HepG2 (cell line): Measurements from ENCODE around the gene GPD1. TPM values are rescaled to one million over a fixed set of nuclear protein-coding genes. Genes with fewer than 3 reads are reported as not detected.

Experiments
- BRF2 ChIP-seq: sonication (generic); formaldehyde crosslinking; IDR thresholded peaks from 2 replicates; pipeline ENCODE4 v1.8.1; 2022; ENCODE audit warnings: mild to moderate bottlenecking, missing genetic modification reagents
- CTCF ChIP-seq: sonication (generic); formaldehyde crosslinking; IDR thresholded peaks from 2 replicates; pipeline ENCODE4 v1.5.0; 2020; ENCODE audit warnings: mild to moderate bottlenecking, missing genetic modification reagents, moderate library complexity
- DNMT1 ChIP-seq: sonication (generic); formaldehyde crosslinking; IDR thresholded peaks from 2 replicates; pipeline ENCODE4 v1.5.1; 2020; ENCODE audit warnings: mild to moderate bottlenecking, missing genetic modification reagents
- ELF4 ChIP-seq: sonication (generic); formaldehyde crosslinking; IDR thresholded peaks from 2 replicates; pipeline ENCODE4 v1.5.0; 2020; ENCODE audit warnings: missing genetic modification reagents, mild to moderate bottlenecking, moderate library complexity, borderline replicate concordance
- FUBP1 ChIP-seq: sonication (generic); formaldehyde crosslinking; IDR thresholded peaks from 2 replicates; pipeline ENCODE4 v1.5.1; 2020; ENCODE audit warnings: missing genetic modification reagents, mild to moderate bottlenecking, borderline replicate concordance
- GATAD2A ChIP-seq: IDR thresholded peaks from 2 replicates; pipeline ENCODE4 v1.6.1; 2016
- HNF4A ChIP-seq: sonication (generic); formaldehyde crosslinking; IDR thresholded peaks from 2 replicates; pipeline ENCODE4 v1.4.0; 2020; ENCODE audit warnings: missing genetic modification reagents
- NBN ChIP-seq: fragments of 450-650 bp; conservative IDR thresholded peaks from 2 replicates; pipeline ENCODE4 v1.6.1; 2017
- NFKB2 ChIP-seq: sonication (generic); formaldehyde crosslinking; IDR thresholded peaks from 2 replicates; pipeline ENCODE4 v1.4.0; 2020; ENCODE audit warnings: missing genetic modification reagents, borderline replicate concordance
- ZBTB7A ChIP-seq: sonication (generic); formaldehyde crosslinking; IDR thresholded peaks from 2 replicates; pipeline ENCODE4 v1.8.0; 2022; ENCODE audit warnings: mild to moderate bottlenecking, missing genetic modification reagents
- ZNF264 ChIP-seq: sonication (generic); formaldehyde crosslinking; IDR thresholded peaks from 2 replicates; pipeline ENCODE4 v1.4.0; 2020; ENCODE audit warnings: missing genetic modification reagents
- ZNF414 ChIP-seq: sonication (generic); formaldehyde crosslinking; IDR thresholded peaks from 2 replicates; pipeline ENCODE4 v1.5.0; 2020; ENCODE audit warnings: missing genetic modification reagents
- ZSCAN25 ChIP-seq: sonication (generic); formaldehyde crosslinking; IDR thresholded peaks from 2 replicates; pipeline ENCODE4 v1.8.0; 2022; ENCODE audit warnings: mild to moderate bottlenecking, missing genetic modification reagents
- polyA plus RNA-seq, 8 experiments: library from polyadenylated mRNA; depleted of rRNA in 3 of 8; stranded (reverse) in 7 of 8; unstranded in 1 of 8; fragments of >200 nt; fragmentation: Illumina TruSeq in 4 of 8; extraction: Trizol in 4 of 8; gene quantifications; 2 replicates each; pipeline versions ENCODE4 v1.2.1 to v1.2.3, GENCODE V29; 2011 to 2016; ENCODE audit warnings: low read depth in 4 of 8, missing spikeins in 1 of 8, mixed read lengths in 1 of 8; ENCODE audit not compliant: insufficient read depth in 1 of 8
- total RNA-seq, 5 experiments: library from RNA; depleted of rRNA; stranded (reverse); fragments of >200 nt; fragmentation: Illumina TruSeq; extraction: Trizol; gene quantifications; 2 replicates each; pipeline ENCODE4 v1.2.3, GENCODE V29; 2016; ENCODE audit warnings: low read depth in 1 of 5

GPD1 gene
- total and polyA plus RNA-seq, 2 of the 13 experiments (the other 11 are each of a cell fraction or from before 2014, with no cell fraction given) = 3.7 to 30.6 TPM

GRCh38 chr12:50112456-50113218, 8.8 kb downstream of the GPD1 start (continued):
- TF ChIP-seq ZSCAN25 (0 out of 2 replicates have a peak, but pooled peaks have one; percentile 49), CTCF (CRISPR knock-in tag) (peak; percentile 52), GATAD2A (no peak), NFKB2 (CRISPR knock-in tag) (no peak; the same call in 1 of the 2 replicates), HNF4A (0 out of 2 replicates have a peak, but pooled peaks have one; percentile 20), ZBTB7A (CRISPR knock-in tag) (no peak), BRF2 (CRISPR knock-in tag) (0 out of 2 replicates have a peak, but pooled peaks have one; percentile 8), ZNF414 (CRISPR knock-in tag) (no peak), NBN (no peak), ZNF264 (CRISPR knock-in tag) (0 out of 2 replicates have a peak, but pooled peaks have one; percentile 1), FUBP1 (CRISPR knock-in tag) (no peak), ELF4 (CRISPR knock-in tag) (peak; percentile 8; the same call in 1 of the 2 replicates), DNMT1 (CRISPR knock-in tag) (no peak; the same call in 1 of the 2 replicates)
- TF ChIP-seq, all 625 proteins: peak for 76
